Occipital lobe (tissue), 2 donors: ENCODE results near the gene MAP3K20. TPM values are rescaled to one million over a fixed set of nuclear protein-coding genes. Genes with fewer than 3 reads are reported as not detected.
"Not testable (repeated sequence)": the region's sequence is repeated elsewhere in the genome, so short reads cannot be mapped to it uniquely, and the experiment has no call there.

Experiments used
- DNase-seq: peaks from one replicate; lab custom pipeline; 2025; lab: John Stamatoyannopoulos, UW
- total RNA-seq: library from RNA; depleted of rRNA; stranded (reverse); fragments of >200 nt; gene quantifications from one replicate; pipeline ENCODE4 v1.2.3, GENCODE V29; 2014

The MAP3K20 gene
- total RNA-seq, result 14.2 TPM

DNA sequence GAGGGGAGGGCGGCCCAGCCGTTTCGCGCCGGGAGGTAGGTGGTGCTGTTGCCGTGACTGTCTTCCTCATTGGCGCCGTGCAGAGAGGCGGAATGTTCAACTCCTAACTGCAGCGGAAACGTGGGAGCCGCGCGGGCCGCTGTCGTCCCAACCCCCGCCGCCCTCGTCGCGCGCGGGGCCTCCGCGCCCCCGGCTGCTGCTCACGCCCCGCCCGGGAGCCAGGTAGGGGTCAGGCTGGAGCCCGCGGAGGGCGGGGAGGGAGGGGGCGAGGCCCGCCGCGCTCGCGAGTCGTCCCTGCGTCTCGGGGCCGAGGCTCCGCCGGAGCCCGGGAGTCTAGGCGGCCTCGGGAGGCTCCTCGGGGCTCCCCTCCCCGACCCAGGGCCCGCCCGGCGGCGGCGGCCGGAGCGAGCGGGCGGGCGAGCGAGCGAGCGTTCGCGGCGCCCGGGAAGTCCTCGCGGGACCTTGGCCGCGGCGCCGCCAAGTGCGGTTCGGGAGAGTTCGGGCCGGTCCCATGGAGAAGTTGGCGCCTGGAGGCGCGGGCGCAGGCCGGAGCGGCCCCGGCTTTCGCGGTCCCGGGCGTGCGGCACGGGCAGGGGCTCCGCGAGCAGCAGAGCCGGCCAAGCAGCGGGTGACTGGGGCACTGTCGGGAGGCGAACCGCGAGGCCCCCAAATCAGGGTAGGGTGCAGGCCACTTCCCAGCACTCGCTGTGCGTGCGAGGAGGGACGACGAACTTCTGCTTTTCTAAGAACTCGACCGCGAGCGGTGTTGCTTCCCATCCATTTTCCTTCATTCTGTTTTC, at the start of gene MAP3K20:
TSS of gene MAP3K20 (plus strand) at position 66 of the 800 bp plus-strand sequence. CDS start 15,186 bp downstream, outside the sequence.
- peak; percentile 48 for DNase-seq

DNA sequence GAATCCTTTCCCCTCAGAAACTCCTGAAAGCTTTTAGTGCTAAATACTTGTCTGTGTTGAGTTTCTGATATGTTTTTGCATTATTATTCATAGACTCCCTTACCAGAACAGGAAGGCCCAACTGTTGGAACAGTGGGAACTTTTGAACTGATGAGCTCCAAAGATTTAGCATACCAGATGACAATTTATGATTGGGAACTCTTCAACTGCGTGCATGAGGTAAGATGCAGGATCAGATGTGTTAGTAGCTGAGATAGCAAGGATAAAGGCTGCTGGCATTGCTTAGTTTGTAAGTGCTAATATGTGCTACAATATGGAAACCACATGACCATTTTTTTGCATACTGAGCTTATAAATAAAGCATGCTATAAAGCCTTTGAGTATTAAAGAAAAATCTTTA, 49.2 kb upstream of the MAP3K20 start:
- no peak for DNase-seq

DNA sequence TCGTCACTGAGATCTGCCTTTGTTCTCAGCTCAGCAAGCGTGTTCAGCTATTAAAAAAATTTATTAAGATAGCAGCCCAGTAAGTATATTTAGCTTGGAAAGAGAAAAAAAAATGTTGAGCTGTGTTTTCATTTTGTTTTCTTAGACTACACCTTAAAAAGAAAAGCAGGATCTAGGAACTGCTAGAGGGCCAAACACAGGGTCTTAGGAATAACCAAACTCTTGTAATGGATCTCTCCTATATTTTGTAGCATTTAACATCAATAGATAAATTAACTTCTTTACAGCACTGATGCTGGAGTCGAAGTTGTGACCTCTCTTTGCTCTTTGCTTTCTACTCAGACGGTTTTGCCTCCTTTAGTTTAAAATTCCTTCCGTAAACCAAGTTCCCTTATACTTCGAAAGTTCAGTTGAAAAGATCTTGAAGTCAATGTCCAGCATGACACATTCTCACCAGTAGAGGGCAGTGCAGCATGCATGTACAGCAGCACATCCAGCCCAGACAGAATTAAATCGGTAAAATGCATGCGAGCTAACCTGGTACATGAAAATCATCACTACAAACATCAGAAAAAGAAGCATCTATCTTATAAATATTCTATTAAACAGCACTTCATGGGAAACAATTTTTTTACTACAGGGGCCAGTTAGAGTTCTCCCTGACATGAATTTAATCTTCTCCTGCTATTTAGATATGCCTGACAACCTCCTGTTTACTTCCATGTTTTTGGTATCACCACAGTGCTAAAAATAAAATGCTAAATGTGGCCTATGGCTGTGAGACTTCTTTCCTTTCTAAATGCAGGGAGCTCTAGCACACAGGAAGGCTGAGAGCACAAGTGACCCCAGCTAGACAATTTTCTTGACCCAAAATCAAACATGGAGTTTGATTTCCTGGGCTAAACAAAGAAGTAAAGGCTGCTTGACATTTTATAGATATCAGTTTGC, 48.2 kb upstream of the MAP3K20 start:
- peak; percentile 73 for DNase-seq

DNA sequence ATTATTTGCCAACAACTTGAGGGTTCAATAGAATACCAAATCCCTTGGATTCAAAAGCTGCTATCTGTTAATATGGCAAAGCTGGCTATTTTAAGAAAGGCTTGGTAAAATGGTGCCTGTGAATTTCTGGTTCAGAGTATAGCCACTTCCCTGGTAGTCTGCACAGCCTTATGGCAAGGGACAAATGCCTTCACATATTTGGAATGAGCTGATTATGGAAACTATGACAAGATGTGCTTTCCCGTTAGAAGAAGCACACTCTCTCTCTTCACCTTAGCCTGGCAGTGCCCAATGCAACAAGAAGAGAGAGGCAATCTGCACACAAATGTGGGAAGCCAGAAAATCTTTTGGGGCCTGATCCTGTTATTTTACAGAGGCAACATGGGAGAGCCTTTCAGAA, 47.5 kb upstream of the MAP3K20 start:
- DNase-seq, result no peak

DNA sequence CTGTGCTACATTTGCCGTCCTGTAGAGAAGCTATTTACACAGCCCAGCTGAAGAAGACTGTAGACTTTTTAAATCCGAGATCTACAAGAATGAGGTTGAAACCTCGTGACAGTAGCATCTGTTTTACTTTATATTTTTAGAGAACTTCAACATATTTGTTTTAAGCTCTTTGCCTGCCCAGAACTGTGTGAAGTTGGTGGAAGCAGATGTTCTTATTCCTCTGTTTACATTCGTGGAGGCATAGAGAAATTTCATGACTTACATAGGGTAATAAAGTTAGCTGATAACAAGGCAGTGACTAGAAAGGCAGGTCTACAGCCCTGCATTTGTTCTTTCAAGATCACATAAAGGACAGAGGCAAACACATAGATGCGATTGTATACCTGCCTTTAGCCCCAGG, 47.0 kb upstream of the MAP3K20 start:
- no peak for DNase-seq

DNA sequence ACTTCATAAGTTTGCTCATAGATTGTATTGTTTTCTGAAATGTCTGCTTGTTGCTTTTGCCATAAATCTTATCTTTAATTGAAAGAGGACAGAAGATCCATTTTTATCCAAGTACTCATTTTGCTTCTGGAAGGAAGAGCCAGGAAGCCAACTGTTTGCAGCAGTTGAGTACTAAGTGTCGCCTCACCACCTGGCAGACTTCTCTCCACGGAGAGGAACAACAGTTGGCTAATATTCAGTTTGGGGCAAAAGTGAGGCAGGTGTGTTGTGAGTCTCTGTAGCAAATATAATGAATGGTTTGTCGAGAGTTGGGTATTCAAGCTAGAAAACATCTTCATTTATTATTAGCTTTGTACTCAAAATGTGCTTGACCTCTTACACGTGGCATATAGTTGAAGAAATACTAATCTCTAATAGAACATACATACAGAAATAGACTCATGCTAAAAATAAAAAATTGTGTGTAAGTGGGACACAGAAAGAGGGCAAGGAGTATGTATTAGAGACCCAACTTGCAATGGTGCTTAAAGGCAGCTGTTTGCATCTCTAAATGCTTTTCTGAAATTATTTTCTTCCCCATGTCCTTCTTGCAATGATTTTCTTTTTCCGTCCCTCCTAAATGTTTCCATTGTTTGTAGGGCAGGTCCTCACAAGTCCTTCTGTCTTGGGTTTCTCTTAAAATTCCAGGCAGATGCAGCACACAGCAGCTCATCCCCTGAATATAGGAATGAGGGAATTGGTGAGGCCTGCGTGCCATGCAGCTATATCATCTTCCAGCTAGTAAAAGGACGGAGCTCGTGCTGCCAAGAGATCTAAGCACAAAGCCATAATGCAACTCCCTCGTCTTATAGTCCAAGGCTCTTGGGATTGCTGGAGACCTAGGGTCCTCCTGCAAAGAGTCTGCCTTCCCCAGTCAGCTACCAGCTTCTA, 44.8 kb upstream of the MAP3K20 start:
- DNase-seq, result no peak

DNA sequence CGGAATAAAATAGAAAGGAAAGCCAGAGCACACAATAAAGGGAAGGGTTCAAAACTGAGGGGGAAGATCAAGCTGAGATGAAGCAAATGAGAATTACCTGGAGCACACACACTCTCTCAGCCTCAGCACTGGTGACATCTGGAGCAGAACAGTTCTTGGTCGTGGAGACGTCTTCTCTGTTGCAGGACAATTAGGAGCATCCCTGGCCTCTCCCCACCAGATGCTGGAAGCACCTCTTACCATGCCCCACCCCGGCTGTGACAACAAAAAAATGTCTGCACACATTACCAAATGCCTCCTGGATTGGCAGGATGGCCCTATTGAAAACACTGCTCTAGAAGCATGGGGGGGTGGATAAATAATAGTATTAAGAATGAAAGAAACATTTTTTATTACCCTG, 43.6 kb upstream of the MAP3K20 start:
- DNase-seq, result no peak

DNA sequence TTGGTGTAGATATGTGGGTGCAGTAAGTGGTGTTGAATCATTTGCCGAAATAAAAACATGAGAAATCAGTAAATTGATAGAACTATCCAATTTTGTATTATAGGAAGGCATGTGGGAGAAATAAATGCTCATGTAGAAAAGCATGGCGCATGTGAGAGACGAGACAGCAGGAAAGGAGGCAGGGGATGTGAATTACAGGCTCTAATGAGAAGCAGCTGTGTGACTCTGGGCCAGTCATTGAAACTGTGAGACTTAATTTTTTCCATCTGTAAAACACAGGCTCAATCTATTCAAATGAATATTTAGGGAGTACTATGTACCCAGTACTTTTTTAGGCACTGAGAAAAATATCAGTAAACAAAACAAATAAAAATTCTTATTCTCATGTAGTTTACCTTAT, 42.6 kb upstream of the MAP3K20 start:
- DNase-seq, result no peak

DNA sequence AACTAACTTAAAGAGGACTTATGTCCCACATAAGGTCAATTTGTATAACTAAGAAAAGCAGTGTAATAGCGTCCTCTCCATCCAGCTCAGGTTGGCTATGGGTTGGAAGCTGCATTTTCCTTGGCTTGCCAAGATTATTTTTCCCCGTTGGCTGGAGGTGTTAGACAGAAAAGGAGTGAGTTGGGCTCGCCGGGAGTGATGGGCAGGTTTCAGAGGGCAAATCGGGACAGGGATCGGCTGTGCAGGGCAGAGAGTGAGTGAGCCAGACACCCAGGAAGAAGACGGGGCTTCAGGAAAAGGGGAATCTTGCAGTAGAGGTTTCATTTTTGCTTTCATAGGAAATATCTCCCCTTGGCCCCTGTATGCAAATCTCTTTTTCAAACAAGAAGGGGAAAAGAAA, 41.5 kb upstream of the MAP3K20 start:
- no peak for DNase-seq

DNA sequence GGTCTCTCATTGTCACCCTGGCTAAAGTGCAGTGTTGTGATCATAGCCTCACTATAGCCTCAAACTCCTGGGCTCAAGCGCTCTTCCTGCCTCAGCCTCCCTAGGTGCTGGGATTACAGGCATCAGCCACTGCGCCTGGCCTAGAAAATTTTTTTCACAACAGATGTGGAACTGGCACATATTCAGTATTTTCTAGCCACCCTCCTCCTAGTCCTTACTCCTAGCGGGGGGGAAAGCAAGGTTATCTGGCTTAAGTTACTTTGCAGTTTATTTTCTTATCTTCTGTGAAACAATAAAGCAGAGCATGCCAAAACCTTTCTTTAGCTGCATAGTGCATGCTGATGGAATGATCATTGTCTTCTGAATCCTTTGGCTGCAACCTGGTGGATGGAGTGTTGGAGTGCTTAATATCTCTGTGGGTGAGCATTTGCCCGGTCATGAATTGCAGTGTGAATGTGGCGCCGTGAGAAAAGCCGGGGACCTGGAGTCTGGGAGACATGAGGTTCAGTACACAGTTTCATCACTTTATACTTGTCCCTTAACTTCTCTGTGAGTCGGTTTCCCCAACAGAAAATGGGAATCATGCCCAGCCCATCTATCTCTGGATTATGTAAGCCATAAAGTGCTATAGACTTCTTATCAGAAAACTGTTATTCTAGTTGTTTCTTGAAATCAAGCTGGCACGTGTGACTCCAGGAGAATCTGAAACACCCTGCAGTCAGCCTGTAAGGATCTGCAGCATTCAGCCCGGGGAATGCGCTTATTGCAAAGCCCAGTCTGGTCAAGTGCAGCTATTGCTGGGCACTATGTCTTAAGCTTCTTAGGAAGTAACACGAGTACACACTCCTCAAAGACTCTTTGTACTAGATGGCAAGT, 38.2 kb upstream of the MAP3K20 start:
- DNase-seq, result no peak

DNA sequence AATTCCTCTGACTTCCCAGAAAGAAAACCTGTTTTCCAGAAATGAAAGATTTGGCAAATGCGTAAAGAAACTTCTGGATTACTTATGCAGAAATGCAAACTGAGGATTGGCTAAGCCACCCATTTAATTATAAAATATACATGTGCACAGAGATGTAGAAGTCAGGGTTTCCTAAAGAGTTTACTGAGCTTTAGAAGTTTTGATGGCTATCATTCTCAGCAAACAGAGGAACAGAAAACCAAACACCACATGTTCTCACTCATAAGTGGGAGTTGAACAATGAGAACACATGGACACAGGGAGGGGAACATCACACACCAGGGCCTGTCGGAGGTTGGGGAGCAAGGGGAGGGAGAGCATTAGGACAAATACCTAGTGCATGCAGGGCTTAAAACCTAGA, 37.4 kb upstream of the MAP3K20 start:
- DNase-seq, result not testable (repeated sequence)

DNA sequence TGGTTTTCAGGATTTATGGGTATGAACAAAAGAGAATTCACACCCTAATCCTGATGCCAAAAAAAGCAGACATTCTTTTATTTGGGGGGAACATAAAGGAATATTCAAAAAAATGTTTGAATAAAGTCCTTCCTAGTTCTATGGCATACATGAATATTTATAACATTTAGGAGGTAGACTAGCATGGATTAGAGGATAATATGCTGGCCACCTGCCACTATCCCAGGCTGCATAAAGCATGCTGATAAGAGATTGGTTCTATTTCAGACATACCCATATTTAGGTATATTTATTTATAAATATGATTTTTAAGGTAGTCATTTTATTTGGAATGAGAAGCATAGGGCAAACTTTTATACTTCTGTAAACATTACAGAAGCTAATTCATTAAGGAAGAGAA, 34.9 kb upstream of the MAP3K20 start:
- DNase-seq, result no peak

DNA sequence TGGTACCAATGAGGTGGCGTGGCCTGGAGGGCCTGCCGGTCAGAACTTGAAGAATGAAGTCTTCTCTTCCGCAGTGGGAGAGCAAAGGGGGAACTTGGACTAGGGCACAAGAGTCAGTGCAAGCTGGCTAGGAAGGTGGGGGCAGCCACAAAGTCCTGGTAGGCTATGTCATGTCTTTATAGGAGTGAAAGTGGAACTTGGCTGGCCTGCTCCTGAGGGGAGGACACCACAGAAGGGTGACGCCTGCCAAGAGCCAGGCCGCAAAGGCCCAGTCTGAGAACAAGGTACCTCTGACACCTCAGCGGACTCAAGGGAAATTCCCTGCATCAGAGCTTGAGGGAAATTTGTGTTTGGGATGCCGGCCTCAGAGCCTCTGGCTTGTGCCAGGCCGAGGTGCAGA, 32.2 kb upstream of the MAP3K20 start:
- no peak for DNase-seq

DNA sequence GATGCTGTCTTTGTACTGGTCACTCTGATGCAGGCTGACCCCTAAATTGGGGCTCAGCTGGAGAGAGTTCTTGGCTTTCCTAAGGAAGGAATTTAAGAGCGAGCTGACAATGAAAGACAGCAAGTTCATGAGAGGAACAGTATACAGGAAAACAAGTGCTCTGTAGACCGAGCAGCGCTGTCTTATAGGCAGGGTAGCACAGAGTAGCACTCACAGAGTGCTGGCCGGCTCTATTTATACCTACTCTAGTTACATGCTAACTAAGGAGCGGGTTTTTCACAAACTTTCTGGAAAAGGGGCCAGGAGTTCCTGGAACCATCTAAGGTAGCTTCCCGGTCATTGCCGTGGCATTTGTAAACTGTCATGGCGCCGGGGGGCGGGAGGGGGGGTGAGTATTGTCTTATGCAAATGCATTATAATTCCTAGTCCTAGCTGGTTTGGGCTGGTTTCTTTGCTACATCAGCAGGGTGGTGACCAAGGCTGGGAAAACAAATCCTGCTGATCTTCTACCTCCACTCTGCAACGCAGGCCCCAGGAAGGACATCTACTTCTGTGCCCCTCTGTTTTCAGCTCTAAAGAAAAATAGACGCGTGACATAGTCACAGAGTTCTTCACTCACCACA, 31.6 kb upstream of the MAP3K20 start:
- DNase-seq, result no peak

DNA sequence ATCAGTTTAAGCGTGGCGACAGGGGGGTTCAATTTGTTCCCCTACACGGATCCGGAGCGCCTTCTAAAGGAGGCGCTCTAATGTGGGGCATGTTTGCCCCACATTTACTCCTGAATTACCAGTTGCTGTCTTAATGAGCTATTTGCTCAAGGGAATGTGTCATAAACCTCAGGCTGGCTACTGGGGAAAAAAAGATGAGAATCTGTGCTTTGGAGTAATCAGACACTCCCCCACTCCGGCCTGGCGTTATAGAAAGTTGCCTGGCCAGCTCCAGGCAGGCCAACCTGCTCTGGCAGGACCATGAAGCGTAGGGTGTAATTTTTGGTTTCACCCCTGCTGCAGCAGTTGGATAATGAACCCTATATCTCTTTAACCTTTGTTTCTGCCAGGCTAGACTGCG, 31.0 kb upstream of the MAP3K20 start:
- DNase-seq, result no peak

DNA sequence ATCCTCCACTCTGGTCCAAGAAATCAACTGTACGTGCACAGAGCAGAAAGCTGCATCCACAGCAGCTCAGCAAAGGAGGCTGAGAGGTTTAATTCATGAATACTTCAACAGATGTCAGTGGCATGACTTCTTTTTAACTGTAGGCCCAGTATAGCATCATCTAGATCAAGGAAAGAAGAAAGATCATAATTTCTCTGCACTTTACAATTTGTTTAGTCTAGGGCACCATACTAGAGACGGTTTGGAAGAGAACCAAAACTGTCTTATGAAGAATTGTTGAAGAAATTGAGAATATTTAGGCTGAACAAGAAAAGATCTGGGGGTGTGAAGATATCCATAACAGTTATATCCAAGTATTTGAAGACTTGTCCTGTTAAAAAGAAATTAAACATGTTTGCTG, 30.5 kb upstream of the MAP3K20 start:
- no peak for DNase-seq

DNA sequence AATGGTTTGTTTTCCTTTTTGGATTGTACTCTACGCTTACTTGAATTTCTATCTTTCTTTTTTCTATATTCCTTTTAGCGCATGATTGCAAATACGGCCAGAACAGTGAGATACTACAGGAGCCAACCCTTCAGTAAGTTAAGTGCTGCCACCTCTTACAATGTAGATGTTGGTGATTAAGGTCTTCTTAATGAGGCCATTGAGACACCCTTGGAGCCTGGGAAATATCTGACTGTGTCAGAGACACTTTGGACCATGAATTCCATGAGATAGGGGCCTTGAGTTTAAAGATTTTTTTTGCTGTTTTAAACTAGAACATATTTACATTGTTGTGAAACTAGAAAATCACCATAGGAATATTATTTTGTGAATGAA, 27.1 kb upstream of the MAP3K20 start:
- DNase-seq, result no peak

DNA sequence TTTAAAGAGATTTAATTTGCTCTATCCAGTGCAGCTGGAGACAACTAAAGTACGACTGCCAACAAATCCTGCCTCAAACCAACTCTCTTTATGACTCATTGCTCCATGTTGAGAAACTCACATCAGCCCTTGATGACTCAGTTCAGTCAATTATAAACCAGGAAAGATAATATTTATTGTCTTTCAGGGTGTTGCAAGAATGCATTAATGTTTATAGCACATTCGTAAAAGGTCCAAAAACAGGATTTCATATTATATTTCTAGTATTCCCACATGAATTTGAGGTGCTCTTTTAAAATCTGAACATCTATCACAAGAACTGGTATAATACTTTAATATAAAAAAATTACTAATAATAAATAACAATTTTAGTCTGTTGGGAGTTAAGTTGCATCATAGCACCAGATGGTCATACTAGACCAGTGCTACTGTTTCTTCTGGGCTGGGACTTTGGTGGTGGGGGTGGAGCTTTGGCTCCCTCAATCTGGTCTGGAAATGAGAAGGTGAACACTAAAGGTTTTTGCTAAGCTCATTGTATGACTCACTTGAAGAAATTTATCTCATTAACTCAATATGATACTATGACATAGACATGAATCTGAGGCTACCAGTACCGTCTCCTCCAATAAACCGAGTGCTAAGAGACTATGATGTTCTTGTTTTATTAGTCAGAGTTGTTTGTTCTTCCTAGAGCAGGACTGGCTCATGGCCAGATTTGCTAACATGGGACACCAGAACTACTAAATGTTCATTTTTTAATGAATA, 26.6 kb upstream of the MAP3K20 start:
- no peak for DNase-seq

DNA sequence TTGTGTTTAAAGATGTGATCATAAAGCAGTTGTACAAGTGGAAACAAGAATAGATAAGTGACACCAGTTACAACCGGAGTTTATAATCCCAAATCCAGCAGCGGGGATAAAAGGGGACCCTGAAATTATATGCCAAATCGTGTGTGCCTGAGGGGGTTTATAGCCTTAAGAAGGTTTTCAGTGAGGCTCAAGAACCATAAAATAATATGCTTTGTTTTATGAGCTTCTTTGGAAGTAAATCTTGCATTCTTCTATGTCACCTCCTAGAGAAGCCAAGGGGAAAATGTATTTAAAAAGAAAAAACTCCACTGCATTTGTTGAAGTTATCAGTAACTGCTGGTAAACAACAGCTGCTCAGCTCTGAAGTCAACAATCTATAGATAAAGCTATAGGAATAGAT, 25.8 kb upstream of the MAP3K20 start:
- DNase-seq, result no peak
